ENCODE results near the gene RPS6KL1.
"Not testable (repeated sequence)": the region's sequence is repeated elsewhere in the genome, so short reads cannot be mapped to it uniquely, and the experiment has no call there.

RPS6KL1 gene

GRCh38 chr14:74934476-74935359 lies 11.7 kb upstream of the RPS6KL1 start:
- DNase-seq: no peak

- DNase-seq: no peak
Measured at GRCh38 chr14:74934041-74934440, 11.0 kb upstream of the RPS6KL1 start.

GRCh38 chr14:74932936-74933335 lies 9.9 kb upstream of the RPS6KL1 start:
- DNase-seq: not testable (repeated sequence)

GRCh38 chr14:74932401-74932901 lies 9.4 kb upstream of the RPS6KL1 start:
- DNase-seq: no peak

GRCh38 chr14:74931744-74932143 lies 8.7 kb upstream of the RPS6KL1 start:
- not testable (repeated sequence) for DNase-seq

- DNase-seq: no peak
Measured at GRCh38 chr14:74929242-74929641, 6.2 kb upstream of the RPS6KL1 start.

GRCh38 chr14:74927225-74927624 lies 4.2 kb upstream of the RPS6KL1 start:
- DNase-seq: no peak

GRCh38 chr14:74924061-74924460 lies 1.0 kb upstream of the RPS6KL1 start:
- DNase-seq: no peak

- DNase-seq: no peak
Measured at GRCh38 chr14:74921987-74922751, 891 bp downstream of the RPS6KL1 start.

GRCh38 chr14:74921053-74921620 lies 1.9 kb downstream of the RPS6KL1 start:
- DNase-seq: no peak

- no peak for DNase-seq
Measured at GRCh38 chr14:74920281-74920680, 2.8 kb downstream of the RPS6KL1 start.

- no peak for DNase-seq
Measured at GRCh38 chr14:74919421-74920165, 3.5 kb downstream of the RPS6KL1 start.

- no peak for DNase-seq
Measured at GRCh38 chr14:74918380-74918779, 4.7 kb downstream of the RPS6KL1 start.

- DNase-seq: no peak
Measured at GRCh38 chr14:74917646-74918081, 5.4 kb downstream of the RPS6KL1 start.

GRCh38 chr14:74917178-74917543 lies 5.9 kb downstream of the RPS6KL1 start:
- DNase-seq: no peak

GRCh38 chr14:74915826-74916225 lies 7.2 kb downstream of the RPS6KL1 start:
- no peak for DNase-seq

- no peak for DNase-seq
Measured at GRCh38 chr14:74915426-74915825, 7.6 kb downstream of the RPS6KL1 start.

GRCh38 chr14:74913986-74914573 lies 9.0 kb downstream of the RPS6KL1 start:
- DNase-seq: no peak

- DNase-seq: no peak
Measured at GRCh38 chr14:74913393-74913910, 9.6 kb downstream of the RPS6KL1 start.

- no peak for DNase-seq
Measured at GRCh38 chr14:74912801-74913200, 10.3 kb downstream of the RPS6KL1 start.

- DNase-seq: no peak
Measured at GRCh38 chr14:74912111-74912510, 10.9 kb downstream of the RPS6KL1 start.

GRCh38 chr14:74911704-74912103 lies 11.4 kb downstream of the RPS6KL1 start:
- no peak for DNase-seq
